ENCODE results near the gene TNIK.
"Not testable (repeated sequence)": the region's sequence is repeated elsewhere in the genome, so short reads cannot be mapped to it uniquely, and the experiment has no call there.

Gene TNIK

GRCh38 chr3:171333784-171334464, 126.3 kb downstream of the TNIK start:
- DNase-seq, result no peak

- no peak for DNase-seq
Measured at GRCh38 chr3:171330938-171331337, 129.3 kb downstream of the TNIK start.

- DNase-seq, result no peak
Measured at GRCh38 chr3:171329746-171330145, 130.5 kb downstream of the TNIK start.

GRCh38 chr3:171328419-171329082, 131.7 kb downstream of the TNIK start:
- no peak for DNase-seq

- DNase-seq, result no peak
Measured at GRCh38 chr3:171327441-171328174, 132.6 kb downstream of the TNIK start.

GRCh38 chr3:171326717-171327440, 133.3 kb downstream of the TNIK start:
- no peak for DNase-seq

- no peak for DNase-seq
Measured at GRCh38 chr3:171323938-171324536, 136.2 kb downstream of the TNIK start.

GRCh38 chr3:171321559-171322360, 138.4 kb downstream of the TNIK start:
- no peak for DNase-seq

- no peak for DNase-seq
Measured at GRCh38 chr3:171320750-171321558, 139.3 kb downstream of the TNIK start.

GRCh38 chr3:171317171-171317570, 143.0 kb downstream of the TNIK start:
- DNase-seq, result no peak

GRCh38 chr3:171315919-171316318, 144.3 kb downstream of the TNIK start:
- no peak for DNase-seq

GRCh38 chr3:171315101-171315500, 145.1 kb downstream of the TNIK start:
- DNase-seq, result no peak

- no peak for DNase-seq
Measured at GRCh38 chr3:171314341-171314740, 145.9 kb downstream of the TNIK start.

- DNase-seq, result no peak
Measured at GRCh38 chr3:171313702-171314101, 146.5 kb downstream of the TNIK start.

GRCh38 chr3:171312741-171313140, 147.5 kb downstream of the TNIK start:
- no peak for DNase-seq

GRCh38 chr3:171311784-171312183, 148.4 kb downstream of the TNIK start:
- DNase-seq, result no peak

- no peak for DNase-seq
Measured at GRCh38 chr3:171309906-171310359, 150.3 kb downstream of the TNIK start.

GRCh38 chr3:171307988-171308387, 152.2 kb downstream of the TNIK start:
- no peak for DNase-seq

GRCh38 chr3:171307046-171307585, 153.1 kb downstream of the TNIK start:
- DNase-seq, result no peak

GRCh38 chr3:171306631-171307030, 153.6 kb downstream of the TNIK start:
- DNase-seq, result no peak

- not testable (repeated sequence) for DNase-seq
Measured at GRCh38 chr3:171305823-171306222, 154.4 kb downstream of the TNIK start.

All from SHP77 treated with DMSO at 0.1 percent for 48 hours (cell line).